PC-3 (cell line): Measurements from ENCODE around the gene SCCPDH.

Source experiments
- CTCF ChIP-seq: fragments of 300-600 bp; sonication (generic); conservative IDR thresholded peaks from 2 replicates; pipeline ENCODE4 v1.5.1; 2017; ENCODE audit warnings: antibody characterized with exemption, low read depth, mild to moderate bottlenecking, low read length
- EZH2 ChIP-seq: fragments of 300-600 bp; sonication (generic); IDR thresholded peaks from one replicate; pipeline ENCODE4 v1.6.1; 2017; ENCODE audit warnings: antibody characterized with exemption, mild to moderate bottlenecking, low read length; ENCODE audit not compliant: unreplicated experiment

GRCh38 chr1:246687002-246687401, 37.2 kb upstream of the SCCPDH start:
- TF ChIP-seq CTCF (no peak), EZH2 (no peak)
